HTR-8/SVneo (cell line): Measurements from ENCODE around the gene OR11H7.
"Not testable (repeated sequence)": the region's sequence is repeated elsewhere in the genome, so short reads cannot be mapped to it uniquely, and the experiment has no call there.

Source experiments
- DNase-seq: peaks from one replicate; pipeline ENCODE4 v3.0.0; 2011; ENCODE audit warnings: low spot score, mixed read lengths; ENCODE audit not compliant: insufficient read length
- FAIRE-seq: peaks from 2 replicates; lab custom pipeline; 2011; peaks lifted over from hg19 to GRCh38; lab: Jason Lieb, UNC

Gene OR11H7

GRCh38 chr14:20228681-20229080 lies at the start of gene OR11H7:
OR11H7 (plus strand) TSS chr14:20228981.
- FAIRE-seq: no peak
- DNase-seq: no peak

DNA sequence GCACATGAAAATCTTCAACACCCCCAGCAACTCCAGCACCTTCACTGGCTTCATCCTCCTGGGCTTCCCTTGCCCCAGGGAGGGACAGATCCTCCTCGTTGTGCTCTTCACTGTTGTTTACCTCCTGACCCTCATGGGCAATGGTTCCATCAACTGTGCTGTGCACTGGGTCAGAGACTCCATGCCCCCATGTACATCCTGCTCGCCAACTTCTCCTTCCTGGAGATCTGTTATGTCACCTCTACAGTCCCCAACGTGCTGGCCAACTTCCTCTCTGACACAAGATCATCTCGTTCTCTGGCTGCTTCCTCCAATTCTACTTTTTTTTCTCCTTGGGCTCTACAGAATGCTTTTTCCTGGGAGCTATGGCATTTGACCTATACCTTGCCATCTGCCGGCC lies 49.6 kb upstream of the OR11H7 start:
- no peak for DNase-seq
- no peak for FAIRE-seq

DNA sequence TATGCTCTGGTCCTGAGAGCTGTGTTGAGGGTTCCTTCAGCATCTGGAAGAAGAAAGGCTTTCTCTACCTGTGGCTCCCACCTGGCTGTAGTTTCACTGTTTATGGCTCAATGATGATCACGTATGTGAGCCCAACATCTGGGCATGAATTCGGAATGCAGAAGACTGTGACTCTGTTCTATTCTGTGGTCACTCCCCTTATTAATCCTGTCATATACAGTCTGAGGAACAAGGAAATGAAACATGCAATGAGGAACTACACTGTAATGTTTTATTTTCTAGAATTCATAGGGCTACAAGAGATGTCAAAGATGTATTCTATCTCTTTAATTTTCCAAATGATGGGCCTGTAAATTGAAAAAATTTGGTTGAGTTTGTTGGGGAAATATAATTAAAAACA lies 48.9 kb upstream of the OR11H7 start:
- FAIRE-seq: no peak
- DNase-seq: no peak

- DNase-seq (no peak), FAIRE-seq (no peak)
These were observed 48.3 kb upstream of the OR11H7 start for GRCh38 chr14:20180486-20180885.

DNA sequence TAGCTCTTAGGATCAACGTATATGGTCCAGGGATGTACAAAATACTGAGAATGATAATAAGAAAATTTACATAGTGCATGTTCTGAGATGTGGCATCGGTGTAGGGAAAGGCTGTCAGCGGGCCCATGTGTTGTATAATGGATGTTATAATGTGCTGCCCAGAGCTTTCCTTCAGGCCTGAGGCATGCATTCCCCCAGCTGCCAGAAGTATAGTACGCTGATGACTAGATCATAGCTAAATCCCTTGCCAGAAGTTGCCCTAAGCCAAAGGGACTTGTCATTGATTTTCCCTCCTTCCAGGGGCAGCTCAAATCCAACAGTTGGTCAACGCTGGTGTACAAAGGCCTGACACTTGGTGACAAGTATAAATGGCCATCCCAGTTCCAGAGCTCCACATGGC lies 44.6 kb upstream of the OR11H7 start:
- FAIRE-seq (no peak), DNase-seq (no peak)

GRCh38 chr14:20190596-20190995 lies 38.2 kb upstream of the OR11H7 start, which contains the start of gene OR11G2:
OR11G2 (plus strand) TSS chr14:20190896; CDS start chr14:20197438, 6,542 bp downstream.
- FAIRE-seq (no peak), DNase-seq (no peak)

- DNase-seq: no peak
- no peak for FAIRE-seq
These were observed 37.4 kb upstream of the OR11H7 start for GRCh38 chr14:20191396-20191795.

DNA sequence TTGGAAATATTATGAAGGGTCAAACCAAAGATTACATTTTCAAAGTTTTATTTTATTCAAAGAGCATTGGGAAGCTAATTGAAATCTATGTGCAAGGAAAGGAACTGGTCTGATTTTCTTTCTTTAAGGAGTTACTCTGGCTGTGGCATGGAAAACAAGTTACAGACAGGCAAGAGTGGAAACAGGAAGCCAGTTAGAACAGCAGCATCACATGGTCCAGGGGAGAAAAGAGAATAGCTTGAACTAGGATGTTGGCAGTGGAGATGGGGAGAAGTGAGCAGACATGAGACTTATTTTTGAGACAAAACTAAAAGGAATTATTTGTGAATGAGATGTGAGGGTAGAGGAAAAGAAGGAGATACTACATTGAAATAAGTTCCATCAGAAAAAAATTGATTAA lies 34.7 kb upstream of the OR11H7 start:
- DNase-seq (no peak), FAIRE-seq (no peak)

- FAIRE-seq, DNase-seq: not testable (repeated sequence)
These were observed 33.6 kb upstream of the OR11H7 start for GRCh38 chr14:20195170-20195569.

DNA sequence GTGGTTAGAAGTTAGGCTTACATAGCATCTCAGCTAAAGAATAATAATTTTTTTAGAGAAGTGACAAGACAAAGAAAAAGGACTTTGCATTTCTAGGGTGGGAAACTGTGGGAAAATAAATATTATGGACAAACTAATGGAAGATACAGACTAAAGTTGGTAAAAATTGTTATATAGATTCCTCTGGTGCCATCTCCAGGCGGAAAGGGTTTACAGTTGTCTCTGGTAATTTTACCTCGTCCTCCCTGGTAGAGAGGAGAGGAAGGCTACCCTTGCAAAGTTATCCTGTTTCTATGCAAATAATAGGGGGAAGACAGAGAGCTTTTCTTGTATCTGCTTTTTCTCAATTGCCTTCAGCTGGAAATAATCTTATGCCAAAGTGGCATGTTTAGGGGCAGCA lies 32.9 kb upstream of the OR11H7 start:
- FAIRE-seq: no peak
- no peak for DNase-seq

DNA sequence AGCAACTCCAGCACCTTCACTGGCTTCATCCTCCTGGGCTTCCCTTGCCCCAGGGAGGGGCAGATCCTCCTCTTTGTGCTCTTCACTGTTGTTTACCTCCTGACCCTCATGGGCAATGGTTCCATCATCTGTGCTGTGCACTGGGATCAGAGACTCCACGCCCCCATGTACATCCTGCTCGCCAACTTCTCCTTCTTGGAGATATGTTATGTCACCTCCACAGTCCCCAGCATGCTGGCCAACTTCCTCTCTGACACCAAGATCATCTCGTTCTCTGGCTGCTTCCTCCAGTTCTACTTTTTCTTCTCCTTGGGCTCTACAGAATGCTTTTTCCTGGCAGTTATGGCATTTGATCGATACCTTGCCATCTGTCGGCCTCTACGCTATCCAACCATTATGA lies 31.3 kb upstream of the OR11H7 start:
- DNase-seq: no peak

GRCh38 chr14:20198991-20199390 lies 29.8 kb upstream of the OR11H7 start:
- FAIRE-seq: no peak
- DNase-seq: no peak

More for the DNA sequence above, 31.3 kb upstream of the OR11H7 start:
- FAIRE-seq: no peak

DNA sequence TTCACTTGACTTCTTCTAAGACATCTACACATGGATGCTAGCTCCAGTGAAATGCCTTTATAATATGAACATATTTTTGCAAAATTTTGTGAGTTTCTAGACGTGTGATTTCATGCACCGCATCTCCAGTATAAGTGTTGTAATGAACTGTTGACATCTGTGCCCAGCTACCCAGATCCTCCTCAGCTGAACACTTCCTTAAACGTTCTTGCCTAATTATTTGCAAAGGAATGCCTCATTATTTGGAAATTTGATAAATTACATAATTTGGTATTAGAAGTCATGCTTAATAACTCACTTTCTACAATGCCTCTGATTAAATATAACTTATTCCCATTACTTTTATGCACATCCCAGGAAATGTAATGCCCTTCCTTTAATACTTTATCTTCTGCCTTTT lies 24.1 kb upstream of the OR11H7 start:
- FAIRE-seq (no peak), DNase-seq (no peak)

GRCh38 chr14:20209595-20209994 lies 19.2 kb upstream of the OR11H7 start:
- no peak for FAIRE-seq
- DNase-seq: no peak

DNA sequence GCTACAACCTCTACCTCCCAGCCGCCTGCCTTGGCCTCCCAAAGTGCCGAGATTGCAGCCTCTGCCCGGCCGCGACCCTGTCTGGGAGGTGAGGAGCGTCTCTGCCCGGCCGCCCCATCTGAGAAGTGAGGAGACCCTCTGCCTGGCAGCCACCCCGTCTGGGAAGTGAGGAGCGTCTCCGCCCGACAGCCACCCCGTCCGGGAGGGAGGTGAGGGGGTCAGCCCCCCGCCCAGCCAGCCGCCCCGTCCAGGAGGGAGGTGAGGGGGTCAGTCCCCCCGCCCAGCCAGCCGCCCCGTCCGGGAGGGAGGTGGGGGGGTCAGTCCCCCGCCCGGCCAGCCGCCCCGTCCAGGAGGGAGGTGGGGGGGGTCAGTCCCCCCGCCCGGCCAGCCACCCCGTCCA lies 16.4 kb upstream of the OR11H7 start:
- DNase-seq, FAIRE-seq: not testable (repeated sequence)

DNA sequence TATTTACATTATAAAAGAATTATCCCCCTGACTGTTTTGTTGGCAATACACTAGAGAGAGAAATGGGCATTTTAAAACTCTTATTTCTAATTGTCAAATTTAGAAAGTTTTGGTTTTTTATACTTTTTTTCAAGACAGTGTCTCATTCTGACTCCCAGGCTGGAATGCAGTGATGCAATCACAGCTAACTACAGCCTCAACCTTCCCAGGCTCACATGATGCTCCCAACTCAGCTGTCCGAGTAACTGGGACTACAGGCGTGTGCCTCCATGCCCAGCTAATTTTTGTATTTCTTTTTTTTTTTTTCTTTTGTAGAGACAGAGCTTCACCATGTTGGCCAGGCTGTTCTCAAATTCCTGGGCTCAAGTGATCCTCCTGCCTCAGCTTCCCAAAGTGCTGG lies 13.6 kb upstream of the OR11H7 start:
- FAIRE-seq: no peak
- no peak for DNase-seq

GRCh38 chr14:20219033-20219432 lies 9.7 kb upstream of the OR11H7 start:
- DNase-seq: no peak

DNA sequence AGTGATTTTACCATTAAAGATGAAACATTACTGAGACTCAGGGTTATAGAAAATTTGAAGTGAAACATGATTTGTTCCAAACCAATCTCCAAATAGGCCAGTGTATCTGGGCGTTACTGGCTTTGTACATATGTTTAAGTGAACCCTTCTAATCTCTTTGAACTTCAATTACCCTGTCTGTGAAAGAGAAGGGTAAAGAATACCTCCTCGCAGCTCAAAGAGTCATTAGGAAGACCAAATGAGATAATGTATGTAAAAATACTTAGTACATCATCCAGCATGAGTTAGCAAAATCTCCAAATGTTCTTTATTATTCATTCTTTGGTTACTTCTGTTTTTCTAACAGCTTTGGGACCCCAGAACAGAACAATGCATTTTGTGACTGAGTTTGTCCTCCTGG lies 5.4 kb upstream of the OR11H7 start, which contains the start of gene OR11H6:
TSS of gene OR11H6 (plus strand) at position 301 of the 400 bp plus-strand sequence. CDS start at position 301, 0 bp downstream.
- FAIRE-seq (no peak), DNase-seq (no peak)

More at GRCh38 chr14:20219033-20219432, 9.7 kb upstream of the OR11H7 start:
- FAIRE-seq: no peak

DNA sequence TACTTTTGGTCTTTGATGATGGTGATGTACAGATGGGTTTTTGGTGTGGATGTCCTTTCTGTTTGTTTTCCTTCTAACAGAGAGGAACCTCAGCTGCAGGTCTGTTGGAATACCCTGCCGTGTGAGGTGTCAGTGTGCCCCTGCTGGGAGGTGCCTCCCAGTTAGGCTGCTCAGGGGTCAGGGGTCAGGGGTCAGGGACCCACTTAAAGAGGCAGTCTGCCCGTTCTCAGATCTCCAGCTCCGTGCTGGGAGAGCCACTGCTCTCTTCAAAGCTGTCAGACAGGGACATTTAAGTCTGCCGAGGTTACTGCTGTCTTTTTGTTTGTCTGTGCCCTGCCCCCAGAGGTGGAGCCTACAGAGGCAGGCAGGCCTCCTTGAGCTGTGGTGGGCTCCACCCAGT lies 6.6 kb downstream of the OR11H7 start:
- not testable (repeated sequence) for DNase-seq, FAIRE-seq

- no peak for DNase-seq
These were observed 19.0 kb downstream of the OR11H7 start for GRCh38 chr14:20247646-20248246.

GRCh38 chr14:20262642-20263128 lies 33.9 kb downstream of the OR11H7 start:
- DNase-seq (peak; percentile 1), FAIRE-seq (no peak)

More at GRCh38 chr14:20247646-20248246, 19.0 kb downstream of the OR11H7 start:
- FAIRE-seq: no peak

DNA sequence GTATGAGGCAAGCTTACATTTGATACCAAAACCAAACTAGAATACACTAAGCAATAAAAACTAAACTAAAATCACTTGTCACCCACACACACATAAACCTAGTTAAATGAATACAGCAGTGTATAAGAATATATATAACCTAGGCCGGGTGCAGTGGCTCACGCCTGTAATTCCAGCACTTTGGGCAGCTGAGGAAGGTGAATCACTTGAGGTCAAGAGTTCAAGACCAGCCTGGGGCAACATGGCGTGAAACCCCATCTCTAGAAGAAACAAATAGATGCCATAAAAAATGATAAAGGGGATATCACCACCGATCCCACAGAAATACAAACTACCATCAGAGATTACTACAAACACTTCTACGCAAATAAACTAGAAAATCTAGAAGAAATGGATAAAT lies 35.6 kb downstream of the OR11H7 start:
- not testable (repeated sequence) for FAIRE-seq, DNase-seq
